ENCODE measurements around the gene NOSIP. TPM values are rescaled to one million over a fixed set of nuclear protein-coding genes. Genes with fewer than 3 reads are reported as not detected.

NOSIP gene
- total RNA-seq, 2 experiments from 2014 or later = 202 to 203 TPM

DNA sequence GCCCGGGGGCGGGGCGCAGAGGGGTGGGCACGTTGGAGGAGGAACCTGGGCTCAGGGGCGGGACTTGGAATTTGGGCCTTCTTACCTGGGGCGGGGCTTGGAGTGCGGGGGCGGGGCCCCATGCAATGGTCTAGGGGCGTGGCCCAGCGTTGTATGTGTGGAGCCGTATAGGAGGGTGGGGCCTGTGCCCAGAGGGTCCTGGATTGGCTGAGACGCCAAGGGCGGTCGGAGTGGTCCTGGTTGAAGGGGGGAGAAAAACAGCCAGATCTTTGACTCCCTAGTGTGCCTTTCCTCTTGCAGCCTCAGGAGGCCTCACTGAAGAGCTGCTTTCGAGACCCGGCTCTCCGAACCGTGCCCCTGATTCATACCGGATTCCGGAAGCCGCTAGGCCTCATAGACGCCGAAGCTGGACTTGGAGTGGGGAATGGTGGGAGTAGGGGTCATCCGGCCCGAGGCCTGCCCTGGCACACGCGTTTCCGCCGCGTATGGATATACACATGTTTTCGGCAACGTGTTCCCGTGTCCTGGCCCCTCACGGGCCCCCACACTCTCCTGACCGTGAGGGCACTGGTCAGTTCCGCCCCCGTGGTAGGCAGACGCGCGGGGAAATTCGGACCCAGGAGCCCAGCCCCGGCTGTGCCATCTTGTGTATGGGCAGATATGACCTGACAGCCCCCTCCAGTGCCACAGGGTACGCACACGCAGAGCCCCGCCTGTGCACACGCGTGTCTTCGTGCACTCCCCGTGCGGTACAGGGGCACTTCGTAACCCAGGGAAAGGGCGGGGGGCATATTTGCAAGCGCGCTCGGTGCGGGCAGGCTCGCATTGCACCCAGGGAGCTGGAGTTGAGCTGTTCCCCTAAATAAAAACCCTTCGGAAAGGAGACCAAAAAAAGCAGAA lies 10.0 kb upstream of the NOSIP start:
- peak overlapping the region; percentile 82 for H3K4me3 Mint-ChIP-seq
- H3K27ac ChIP-seq (ENCODE audit: low read depth in 1 of 2, low read length in 2 of 2) = peak overlapping the region; percentile 77 to 91
- intact Hi-C loops (cut with DNase I, micrococcal nuclease) = loop anchor here (1.0 to 2.0 kb wide), 2 partner anchors 52 to 74 kb away; partner anchors contain the start of genes BCL2L12 (in 1 of the 2), IRF3 (in 1 of the 2) and SCAF1 (in 1 of the 2)
- ATAC-seq (ENCODE audit: poor library complexity) (peak; percentile 70), DNase-seq (peak; percentile 87 to 99 (median 94))
- TF ChIP-seq, protein P1, sequence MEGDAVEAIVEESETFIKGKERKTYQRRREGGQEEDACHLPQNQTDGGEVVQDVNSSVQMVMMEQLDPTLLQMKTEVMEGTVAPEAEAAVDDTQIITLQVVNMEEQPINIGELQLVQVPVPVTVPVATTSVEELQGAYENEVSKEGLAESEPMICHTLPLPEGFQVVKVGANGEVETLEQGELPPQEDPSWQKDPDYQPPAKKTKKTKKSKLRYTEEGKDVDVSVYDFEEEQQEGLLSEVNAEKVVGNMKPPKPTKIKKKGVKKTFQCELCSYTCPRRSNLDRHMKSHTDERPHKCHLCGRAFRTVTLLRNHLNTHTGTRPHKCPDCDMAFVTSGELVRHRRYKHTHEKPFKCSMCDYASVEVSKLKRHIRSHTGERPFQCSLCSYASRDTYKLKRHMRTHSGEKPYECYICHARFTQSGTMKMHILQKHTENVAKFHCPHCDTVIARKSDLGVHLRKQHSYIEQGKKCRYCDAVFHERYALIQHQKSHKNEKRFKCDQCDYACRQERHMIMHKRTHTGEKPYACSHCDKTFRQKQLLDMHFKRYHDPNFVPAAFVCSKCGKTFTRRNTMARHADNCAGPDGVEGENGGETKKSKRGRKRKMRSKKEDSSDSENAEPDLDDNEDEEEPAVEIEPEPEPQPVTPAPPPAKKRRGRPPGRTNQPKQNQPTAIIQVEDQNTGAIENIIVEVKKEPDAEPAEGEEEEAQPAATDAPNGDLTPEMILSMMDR (IDR thresholded peaks at IDR 0.05) = no peak
- H3K4me3 ChIP-seq (ENCODE audit: low read length) = peak overlapping the region; percentile 96
- no peaks in the 10 kb centered on the region for H3K27me3 Mint-ChIP-seq
- ChIA-PET CTCF (interaction anchor here (0.9 to 1.7 kb wide), 4 partner anchors 10 to 90 kb away, joined by 3 to 5 read pairs (median 4); partner anchors contain the start of gene NOSIP), POLR2A (interaction anchor here (0.5 to 6.2 kb wide), 34 partner anchors 8 to 475 kb away, joined by 3 to 86 read pairs (median 4); partner anchors contain the start of genes AKT1S1, AP2A1, BCL2L12 and CD37)
- H3K36me3 Mint-ChIP-seq (ENCODE audit: low read depth) = peaks cover 43% of the 10 kb centered on the region
- peaks cover 49% of the 10 kb centered on the region for H3K4me1 ChIP-seq (ENCODE audit: insufficient read depth, low read length)
- no peaks in the 10 kb centered on the region for H3K27me3 ChIP-seq (ENCODE audit: control insufficient read depth in 1 of 2, insufficient read depth in 2 of 2, low read length in 2 of 2)
- H3K4me1 Mint-ChIP-seq (ENCODE audit: low read depth) = peaks cover 41% of the 10 kb centered on the region
- no peaks in the 10 kb centered on the region for H3K9me3 ChIP-seq (ENCODE audit: control insufficient read depth in 1 of 2, insufficient read depth in 1 of 2, low read length in 2 of 2)
- H3K27ac Mint-ChIP-seq = peak overlapping the region; percentile 82
- no peaks in the 10 kb centered on the region for H3K9me3 Mint-ChIP-seq
- peaks cover 18% of the 10 kb centered on the region for H3K36me3 ChIP-seq (ENCODE audit: insufficient read depth, low read length)

DNA sequence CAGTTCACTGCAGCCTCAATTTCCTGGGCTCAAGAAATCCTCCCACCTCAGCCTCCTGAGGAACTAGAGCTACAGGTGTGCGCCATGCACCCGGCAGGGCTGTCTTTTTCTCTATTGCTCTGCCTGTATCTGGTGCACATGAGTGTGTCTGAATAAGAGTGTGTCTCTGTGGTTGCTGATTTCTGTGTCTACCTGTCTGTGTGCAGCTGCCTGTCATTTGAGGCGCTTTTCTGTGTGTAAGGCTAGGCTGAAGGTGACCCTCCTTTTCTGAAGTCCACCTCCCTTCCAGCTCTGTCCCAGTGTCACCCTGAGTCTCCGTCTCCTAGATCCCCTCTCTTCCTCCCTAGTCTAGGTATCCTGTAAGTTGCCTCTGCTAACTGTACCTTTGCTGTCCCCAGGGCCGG lies 9.1 kb upstream of the NOSIP start:
- peak overlapping the region; percentile 62 for H3K4me3 Mint-ChIP-seq
- CTCF ChIA-PET = interaction anchor here (0.7 to 1.7 kb wide), 3 partner anchors 19 to 91 kb away, joined by 3 to 5 read pairs (median 4); no protein-coding TSS in a partner anchor
- H3K36me3 ChIP-seq (ENCODE audit: insufficient read depth, low read length) = peaks cover 10% of the 10 kb centered on the region
- H3K4me1 Mint-ChIP-seq (ENCODE audit: low read depth) = peaks cover 41% of the 10 kb centered on the region
- H3K27me3 Mint-ChIP-seq = no peaks in the 10 kb centered on the region
- no peaks in the 10 kb centered on the region for H3K27me3 ChIP-seq (ENCODE audit: control insufficient read depth in 1 of 2, insufficient read depth in 2 of 2, low read length in 2 of 2)
- TF ChIP-seq, protein P1 (IDR thresholded peaks at IDR 0.05) = no peak
- H3K9me3 ChIP-seq (ENCODE audit: control insufficient read depth in 1 of 2, insufficient read depth in 1 of 2, low read length in 2 of 2) = no peaks in the 10 kb centered on the region
- peak overlapping the region; percentile 82 for H3K27ac Mint-ChIP-seq
- ATAC-seq (ENCODE audit: poor library complexity) (no peak), DNase-seq (peak in 2 of 14 experiments; percentile 63 to 70)
- peak overlapping the region; percentile 53 to 60 for H3K27ac ChIP-seq (ENCODE audit: low read depth in 1 of 2, low read length in 2 of 2)
- intact Hi-C loops (cut with DNase I, micrococcal nuclease) = loop anchor here in 1 of 2 experiments (10.0 kb wide), 1 partner anchor 365 kb away; no protein-coding TSS in a partner anchor
- POLR2A ChIA-PET = interaction anchor here (0.6 to 6.2 kb wide), 25 partner anchors 9 to 474 kb away, joined by 3 to 86 read pairs (median 4); partner anchors contain the start of genes AKT1S1, AP2A1, BCL2L12 and FUZ
- peaks cover 49% of the 10 kb centered on the region for H3K4me1 ChIP-seq (ENCODE audit: insufficient read depth, low read length)
- no peak overlapping the region for H3K4me3 ChIP-seq (ENCODE audit: low read length)
- H3K36me3 Mint-ChIP-seq (ENCODE audit: low read depth) = peaks cover 39% of the 10 kb centered on the region
- H3K9me3 Mint-ChIP-seq = no peaks in the 10 kb centered on the region

DNA sequence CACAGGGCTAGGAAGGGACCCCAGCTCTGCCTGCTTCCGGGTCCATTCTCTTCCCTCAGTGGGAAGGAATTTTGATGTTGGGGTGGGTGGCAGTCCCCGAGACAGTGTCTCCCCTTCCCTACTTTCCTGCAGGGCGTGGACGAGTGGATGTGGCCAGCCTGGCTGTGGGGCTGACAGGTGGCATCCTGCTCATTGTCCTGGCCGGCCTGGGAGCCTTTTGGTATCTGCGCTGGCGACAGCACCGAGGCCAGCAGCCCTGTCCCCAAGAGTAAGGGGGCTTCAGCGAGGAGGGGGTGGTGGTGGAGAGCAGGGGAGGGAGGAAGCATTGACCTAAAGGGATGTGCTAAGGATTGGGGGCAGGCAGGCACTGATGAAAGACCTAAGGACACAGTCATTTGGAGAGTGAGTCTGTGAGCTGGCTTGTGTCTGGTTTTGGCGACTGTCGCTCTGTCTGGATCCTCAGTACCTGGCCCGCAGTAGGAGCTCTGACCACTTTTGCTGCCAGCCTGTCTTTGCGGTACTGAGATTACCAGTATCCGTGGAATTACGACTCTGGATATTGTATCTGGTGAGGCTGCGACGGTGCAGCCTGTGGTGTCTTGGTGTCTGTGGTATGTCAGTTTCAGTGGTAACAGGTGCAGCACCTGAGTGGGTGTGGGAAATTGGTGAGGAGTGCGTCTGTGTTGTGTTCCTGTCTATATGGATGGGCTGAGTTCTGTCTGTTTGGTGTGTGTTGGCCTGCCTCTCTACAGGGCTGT lies 8.2 kb upstream of the NOSIP start:
- no peaks in the 10 kb centered on the region for H3K27me3 ChIP-seq (ENCODE audit: control insufficient read depth in 1 of 2, insufficient read depth in 2 of 2, low read length in 2 of 2)

More for the DNA sequence above, 8.2 kb upstream of the NOSIP start:
- Mint-ChIP-seq H3K36me3 (ENCODE audit: low read depth) (peaks cover 30% of the 10 kb centered on the region), H3K27me3 (no peaks in the 10 kb centered on the region), H3K4me1 (ENCODE audit: low read depth) (peaks cover 31% of the 10 kb centered on the region), H3K27ac (peak overlapping the region; percentile 82), H3K4me3 (peak overlapping the region; percentile 26), H3K9me3 (no peaks in the 10 kb centered on the region)
- H3K4me1 ChIP-seq (ENCODE audit: insufficient read depth, low read length) = peaks cover 40% of the 10 kb centered on the region
- no peak overlapping the region for H3K4me3 ChIP-seq (ENCODE audit: low read length)
- TF ChIP-seq, protein P1 (IDR thresholded peaks at IDR 0.05) = no peak
- H3K9me3 ChIP-seq (ENCODE audit: control insufficient read depth in 1 of 2, insufficient read depth in 1 of 2, low read length in 2 of 2) = no peaks in the 10 kb centered on the region
- ChIA-PET POLR2A (interaction anchor here (0.7 to 6.2 kb wide), 4 partner anchors 8 to 88 kb away, joined by 3 to 86 read pairs (median 26); partner anchors contain the start of genes NOSIP, PRMT1, PRRG2 and SCAF1), CTCF (interaction anchor here (0.7 kb wide), 1 partner anchor 56 kb away, joined by 3 read pairs; no protein-coding TSS in a partner anchor)
- no peaks in the 10 kb centered on the region for H3K36me3 ChIP-seq (ENCODE audit: insufficient read depth, low read length)
- DNase-seq (peak in 6 of 14 experiments; percentile 25 to 82 (median 50)), ATAC-seq (ENCODE audit: poor library complexity) (peak; percentile 27)
- intact Hi-C loops (cut with DNase I, micrococcal nuclease) = loop anchor here in 1 of 2 experiments (10.0 kb wide), 1 partner anchor 364 kb away; no protein-coding TSS in a partner anchor
- H3K27ac ChIP-seq (ENCODE audit: low read depth in 1 of 2, low read length in 2 of 2) = no peak overlapping the region

Measured in CD4-positive, alpha-beta T cell (primary cell).